ENCODE data around the gene MCM9.

- TF ChIP-seq CTCF (IDR thresholded peaks at IDR 0.05; ENCODE audit: low read depth, low read length), result no peak
- TF ChIP-seq MAX (IDR thresholded peaks at IDR 0.05; ENCODE audit: low read depth, low read length), result no peak
- TF ChIP-seq POLR2A (IDR thresholded peaks at IDR 0.05; ENCODE audit: extremely low read depth, insufficient read length), result no peak
These were observed 17.2 kb downstream of the MCM9 start for GRCh38 chr6:118917546-118918328.

Data from NB4 (cell line).